AG10803 (cell line): ENCODE data around the gene TDRD12.
"Not testable (repeated sequence)": the region's sequence is repeated elsewhere in the genome, so short reads cannot be mapped to it uniquely, and the experiment has no call there.

ENCODE experiments used
- DNase-seq: peaks from one replicate; pipeline ENCODE4 v3.0.0; 2010; ENCODE audit warnings: low read depth
- H3K4me3 ChIP-seq: 2 replicates; pipeline ENCODE4 v1.5.1; 2011; ENCODE audit warnings: mild to moderate bottlenecking, low read length, control low read depth
- CTCF ChIP-seq: conservative IDR thresholded peaks from 2 replicates; pipeline ENCODE4 v1.5.1; 2011; ENCODE audit warnings: mild to moderate bottlenecking, low read length, control low read depth, inconsistent platforms

TDRD12 gene

DNA sequence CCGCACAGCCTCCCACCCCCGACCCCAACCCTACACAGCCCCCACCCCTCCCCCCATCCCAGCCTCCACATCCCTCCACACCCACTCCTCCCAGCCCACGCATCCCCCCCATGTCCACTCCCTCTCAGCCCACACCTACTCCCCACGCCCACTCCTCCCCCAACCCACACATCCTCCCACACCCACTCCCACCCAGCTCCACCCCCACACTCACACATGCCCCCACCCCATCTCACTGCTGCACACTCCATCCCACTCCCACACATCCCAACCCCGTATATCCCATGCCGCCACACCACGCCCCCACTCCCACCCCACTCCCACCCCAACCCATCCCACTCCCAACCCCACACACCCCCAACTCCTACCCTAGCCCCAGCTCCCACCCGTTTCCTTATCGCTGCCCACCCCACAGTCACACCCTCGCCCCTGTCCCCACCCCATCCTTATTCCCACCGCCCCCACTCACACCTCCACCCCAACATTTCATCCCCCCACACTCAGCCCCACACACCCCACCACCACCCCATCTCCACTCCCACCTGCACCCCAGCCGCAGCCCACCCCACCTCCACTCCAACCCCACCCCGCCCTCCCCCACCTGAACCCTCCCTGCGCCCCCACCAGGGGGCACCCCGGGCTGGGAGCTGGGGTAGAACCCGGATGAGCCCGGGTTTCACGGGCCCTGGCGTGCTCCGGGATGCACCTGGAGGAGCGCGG, 809 bp downstream of the TDRD12 start:
- no peak overlapping the region for H3K4me3 ChIP-seq
- DNase-seq, result no peak
- no peak for TF ChIP-seq CTCF

DNA sequence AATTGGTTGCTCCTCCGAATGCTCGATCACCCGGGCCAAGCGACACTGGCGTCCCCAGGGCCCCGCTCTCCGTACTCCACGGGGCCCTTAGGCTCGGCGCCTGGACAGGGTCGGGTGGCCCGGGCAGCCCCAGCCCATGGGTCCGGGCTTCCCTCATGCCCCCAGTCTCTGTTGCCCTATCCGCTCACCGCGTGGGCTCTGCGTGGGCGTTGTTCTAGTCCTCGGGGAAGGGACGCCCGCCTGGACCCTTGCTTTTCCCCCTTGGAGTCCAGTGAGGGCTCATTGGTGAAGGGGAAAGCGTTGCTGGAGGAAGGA, 1.3 kb downstream of the TDRD12 start:
- no peak for TF ChIP-seq CTCF
- no peak for DNase-seq
- no peak overlapping the region for H3K4me3 ChIP-seq

GRCh38 chr19:32735936-32736335, 16.4 kb downstream of the TDRD12 start:
- TF ChIP-seq CTCF, result no peak
- DNase-seq, result no peak
- H3K4me3 ChIP-seq, result no peak overlapping the region

DNA sequence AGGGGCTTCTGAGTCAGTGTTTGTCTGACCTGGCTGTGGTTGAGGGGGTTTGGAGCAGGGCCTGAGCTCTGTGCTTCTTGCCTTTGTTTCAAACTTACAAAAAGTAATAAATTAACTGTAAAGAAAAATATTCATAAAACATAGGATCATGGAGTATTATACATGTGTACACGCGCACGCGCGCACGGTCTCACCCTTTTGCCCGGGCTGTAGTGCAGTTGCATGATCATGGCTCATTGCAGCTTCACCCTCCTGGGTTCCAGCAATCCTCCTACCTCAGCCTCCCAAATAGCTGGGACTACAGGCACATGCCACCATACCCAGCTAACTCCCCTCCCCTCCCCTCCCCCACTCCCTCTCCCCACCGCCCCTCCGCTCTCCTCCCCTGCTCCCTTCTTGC, 23.5 kb downstream of the TDRD12 start:
- H3K4me3 ChIP-seq, result no peak overlapping the region
- no peak for TF ChIP-seq CTCF
- no peak for DNase-seq

DNA sequence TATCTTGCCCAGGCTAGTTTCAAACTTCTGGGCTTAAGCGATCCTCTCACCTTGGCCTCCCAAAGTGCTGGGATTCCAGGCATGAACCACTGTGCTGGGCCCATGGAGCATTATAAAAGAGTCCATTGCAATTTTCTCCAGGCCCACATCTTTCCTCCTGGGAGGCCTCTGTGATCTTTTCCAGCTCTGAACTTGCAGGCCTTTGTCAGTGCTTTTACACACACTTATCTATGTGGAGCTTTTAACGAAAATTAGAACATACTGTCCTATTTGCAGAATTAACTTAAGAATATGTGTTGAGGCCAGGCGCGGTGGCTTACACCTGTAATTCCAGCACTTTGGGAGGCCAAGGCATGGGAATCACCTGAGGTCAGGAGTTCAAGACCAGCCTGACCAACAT, 23.9 kb downstream of the TDRD12 start:
- TF ChIP-seq CTCF, result no peak
- no peak overlapping the region for H3K4me3 ChIP-seq
- DNase-seq, result no peak

DNA sequence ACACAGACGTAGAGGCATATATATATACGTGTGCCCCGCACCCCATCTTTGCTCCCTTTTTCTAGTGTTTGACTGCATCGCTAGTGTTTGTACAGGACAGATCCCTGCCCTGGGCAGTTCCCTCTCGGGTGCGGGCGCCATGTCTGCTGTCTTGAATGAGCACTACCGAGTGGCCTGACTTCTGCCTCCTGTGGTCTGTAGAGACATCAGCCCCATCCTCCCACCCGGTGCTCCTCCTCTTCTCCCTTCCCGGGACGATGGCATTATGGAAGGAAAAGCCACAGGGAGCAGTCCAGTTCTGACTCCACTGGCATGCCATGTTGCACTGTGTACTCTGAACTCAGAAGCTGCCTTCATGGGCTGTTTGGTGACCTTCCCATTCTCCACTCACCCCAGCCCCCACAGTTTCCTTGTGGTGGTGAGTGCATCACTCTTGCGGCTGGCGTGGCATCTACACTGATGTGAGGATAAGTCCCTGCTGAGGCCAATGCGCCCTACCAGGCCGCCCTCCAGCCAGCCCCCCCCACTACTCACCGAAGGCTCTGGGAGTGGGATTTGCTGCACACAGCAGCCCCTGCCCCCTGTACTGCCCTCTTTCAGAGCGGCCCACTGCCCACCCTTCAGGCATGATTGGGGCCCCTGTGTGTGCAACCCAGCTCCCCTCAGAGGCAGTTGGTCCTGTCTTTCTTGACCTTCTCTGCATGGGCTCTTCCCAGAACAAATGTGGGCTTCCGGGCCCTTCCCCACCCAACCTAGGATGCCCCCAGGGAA, 25.2 kb downstream of the TDRD12 start:
- DNase-seq, result no peak
- no peak overlapping the region for H3K4me3 ChIP-seq
- TF ChIP-seq CTCF, result no peak

- H3K4me3 ChIP-seq, result not testable (repeated sequence)
- DNase-seq, result peak; percentile 11
These were observed 26.2 kb downstream of the TDRD12 start for GRCh38 chr19:32745594-32746251.

GRCh38 chr19:32746631-32747196, 27.1 kb downstream of the TDRD12 start:
- DNase-seq, H3K4me3 ChIP-seq: not testable (repeated sequence)
